ENCODE results near the gene KCTD7.
"Not testable (repeated sequence)": the region's sequence is repeated elsewhere in the genome, so short reads cannot be mapped to it uniquely, and the experiment has no call there.

Gene KCTD7

GRCh38 chr7:66657798-66658197 lies 29.1 kb downstream of the KCTD7 start:
- no peaks in the 10 kb centered on the region for H3K9me3 ChIP-seq (replicated peaks; ENCODE audit: low read length)
- no peak overlapping the region for H3K9ac ChIP-seq (ENCODE audit: low read depth, low read length)
- no peak overlapping the region for H3K4me2 ChIP-seq (ENCODE audit: low read length)
- H3K36me3 ChIP-seq (ENCODE audit: insufficient read depth, low read length), result peaks cover 5% of the 10 kb centered on the region
- no peak overlapping the region for H3K4me3 ChIP-seq (ENCODE audit: low read length)
- H3K4me1 ChIP-seq (ENCODE audit: control insufficient read depth, insufficient read depth, low read length), result peaks cover 7% of the 10 kb centered on the region
- H3K27me3 ChIP-seq (ENCODE audit: control insufficient read depth, insufficient read depth, low read length), result no peaks in the 10 kb centered on the region

GRCh38 chr7:66662646-66663264 lies 34.1 kb downstream of the KCTD7 start:
- H3K9me3 ChIP-seq (replicated peaks; ENCODE audit: low read length), result no peaks in the 10 kb centered on the region
- H3K9ac ChIP-seq (ENCODE audit: low read depth, low read length), result no peak overlapping the region
- no peaks in the 10 kb centered on the region for H3K27me3 ChIP-seq (ENCODE audit: control insufficient read depth, insufficient read depth, low read length)
- H3K4me3 ChIP-seq (ENCODE audit: low read length), result no peak overlapping the region
- no peaks in the 10 kb centered on the region for H3K4me1 ChIP-seq (ENCODE audit: control insufficient read depth, insufficient read depth, low read length)
- no peaks in the 10 kb centered on the region for H3K36me3 ChIP-seq (ENCODE audit: insufficient read depth, low read length)
- H3K4me2 ChIP-seq (ENCODE audit: low read length), result no peak overlapping the region

- Histone ChIP-seq H3K4me3 (ENCODE audit: low read length) (no peak overlapping the region), H3K27me3 (ENCODE audit: control insufficient read depth, insufficient read depth, low read length) (no peaks in the 10 kb centered on the region), H3K4me2 (ENCODE audit: low read length) (no peak overlapping the region), H3K4me1 (ENCODE audit: control insufficient read depth, insufficient read depth, low read length) (no peaks in the 10 kb centered on the region), H3K9ac (ENCODE audit: low read depth, low read length) (no peak overlapping the region), H3K9me3 (replicated peaks; ENCODE audit: low read length) (no peaks in the 10 kb centered on the region), H3K36me3 (ENCODE audit: insufficient read depth, low read length) (peaks cover 9% of the 10 kb centered on the region)
Observed at GRCh38 chr7:66664590-66665293, 36.1 kb downstream of the KCTD7 start.

DNA sequence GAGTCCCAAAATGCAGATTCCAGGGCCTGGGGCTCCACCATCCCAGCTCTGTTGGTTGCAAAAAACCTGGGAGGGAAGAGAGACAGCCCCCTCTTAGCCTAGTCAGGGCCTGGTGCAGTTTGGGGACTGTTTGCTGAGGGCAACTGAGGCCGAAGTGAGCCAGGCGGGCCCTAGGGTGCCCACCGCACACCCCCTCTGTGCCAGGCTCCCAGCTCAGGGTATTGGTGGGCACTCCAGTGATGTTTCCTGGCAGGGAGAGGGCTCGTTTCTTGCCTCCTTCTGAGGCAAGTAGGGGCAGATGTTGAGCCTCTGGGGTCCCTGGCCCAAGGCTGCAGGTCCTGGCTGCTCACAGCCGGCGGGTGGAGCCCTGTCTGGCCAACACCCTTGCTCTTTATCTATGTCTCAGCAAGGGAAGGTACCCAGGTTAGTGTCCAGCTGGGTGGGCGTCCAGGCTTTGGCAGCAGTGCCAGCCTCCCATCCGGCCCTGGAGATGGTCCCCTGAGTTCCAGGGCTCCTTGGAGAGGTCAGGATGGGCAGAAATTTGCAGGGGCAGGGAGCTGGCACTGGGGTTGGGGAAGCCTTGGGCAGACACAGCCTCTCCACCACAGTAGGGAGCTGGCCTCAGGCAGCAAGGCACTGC lies 37.8 kb downstream of the KCTD7 start:
- no peaks in the 10 kb centered on the region for H3K4me1 ChIP-seq (ENCODE audit: control insufficient read depth, insufficient read depth, low read length)
- H3K27me3 ChIP-seq (ENCODE audit: control insufficient read depth, insufficient read depth, low read length), result no peaks in the 10 kb centered on the region
- H3K9ac ChIP-seq (ENCODE audit: low read depth, low read length), result no peak overlapping the region
- no peaks in the 10 kb centered on the region for H3K9me3 ChIP-seq (replicated peaks; ENCODE audit: low read length)
- no peak overlapping the region for H3K4me2 ChIP-seq (ENCODE audit: low read length)
- H3K36me3 ChIP-seq (ENCODE audit: insufficient read depth, low read length), result peaks cover 9% of the 10 kb centered on the region
- no peak overlapping the region for H3K4me3 ChIP-seq (ENCODE audit: low read length)

GRCh38 chr7:66667023-66667728 lies 38.5 kb downstream of the KCTD7 start:
- H3K9ac ChIP-seq (ENCODE audit: low read depth, low read length), result no peak overlapping the region
- H3K9me3 ChIP-seq (replicated peaks; ENCODE audit: low read length), result no peaks in the 10 kb centered on the region
- H3K36me3 ChIP-seq (ENCODE audit: insufficient read depth, low read length), result peaks cover 9% of the 10 kb centered on the region
- H3K4me2 ChIP-seq (ENCODE audit: low read length), result no peak overlapping the region
- no peaks in the 10 kb centered on the region for H3K4me1 ChIP-seq (ENCODE audit: control insufficient read depth, insufficient read depth, low read length)
- H3K27me3 ChIP-seq (ENCODE audit: control insufficient read depth, insufficient read depth, low read length), result no peaks in the 10 kb centered on the region
- no peak overlapping the region for H3K4me3 ChIP-seq (ENCODE audit: low read length)

- H3K9ac ChIP-seq (ENCODE audit: low read depth, low read length), result no peak overlapping the region
- H3K36me3 ChIP-seq (ENCODE audit: insufficient read depth, low read length), result peaks cover 9% of the 10 kb centered on the region
- no peak overlapping the region for H3K4me3 ChIP-seq (ENCODE audit: low read length)
- H3K9me3 ChIP-seq (replicated peaks; ENCODE audit: low read length), result no peaks in the 10 kb centered on the region
- peaks cover 1% of the 10 kb centered on the region for H3K4me1 ChIP-seq (ENCODE audit: control insufficient read depth, insufficient read depth, low read length)
- H3K4me2 ChIP-seq (ENCODE audit: low read length), result no peak overlapping the region
- H3K27me3 ChIP-seq (ENCODE audit: control insufficient read depth, insufficient read depth, low read length), result no peaks in the 10 kb centered on the region
Observed at GRCh38 chr7:66668112-66668511, 39.4 kb downstream of the KCTD7 start.

- no peaks in the 10 kb centered on the region for H3K9me3 ChIP-seq (replicated peaks; ENCODE audit: low read length)
- peaks cover 3% of the 10 kb centered on the region for H3K4me1 ChIP-seq (ENCODE audit: control insufficient read depth, insufficient read depth, low read length)
- H3K27me3 ChIP-seq (ENCODE audit: control insufficient read depth, insufficient read depth, low read length), result no peaks in the 10 kb centered on the region
- H3K9ac ChIP-seq (ENCODE audit: low read depth, low read length), result no peak overlapping the region
- no peak overlapping the region for H3K4me2 ChIP-seq (ENCODE audit: low read length)
- H3K36me3 ChIP-seq (ENCODE audit: insufficient read depth, low read length), result peaks cover 9% of the 10 kb centered on the region
- no peak overlapping the region for H3K4me3 ChIP-seq (ENCODE audit: low read length)
Observed at GRCh38 chr7:66668677-66669076, 40.0 kb downstream of the KCTD7 start.

- Histone ChIP-seq H3K27me3 (ENCODE audit: control insufficient read depth, insufficient read depth, low read length) (no peaks in the 10 kb centered on the region), H3K9me3 (replicated peaks; ENCODE audit: low read length) (no peaks in the 10 kb centered on the region), H3K4me3 (ENCODE audit: low read length) (no peak overlapping the region), H3K9ac (ENCODE audit: low read depth, low read length) (no peak overlapping the region), H3K4me2 (ENCODE audit: low read length) (no peak overlapping the region), H3K4me1 (ENCODE audit: control insufficient read depth, insufficient read depth, low read length) (peaks cover 3% of the 10 kb centered on the region), H3K36me3 (ENCODE audit: insufficient read depth, low read length) (peaks cover 9% of the 10 kb centered on the region)
Observed at GRCh38 chr7:66669088-66669487, 40.4 kb downstream of the KCTD7 start.

- Histone ChIP-seq H3K36me3 (ENCODE audit: insufficient read depth, low read length) (peaks cover 9% of the 10 kb centered on the region), H3K4me3 (ENCODE audit: low read length) (no peak overlapping the region), H3K9ac (ENCODE audit: low read depth, low read length) (no peak overlapping the region), H3K27me3 (ENCODE audit: control insufficient read depth, insufficient read depth, low read length) (no peaks in the 10 kb centered on the region), H3K4me1 (ENCODE audit: control insufficient read depth, insufficient read depth, low read length) (peaks cover 3% of the 10 kb centered on the region), H3K4me2 (ENCODE audit: low read length) (no peak overlapping the region), H3K9me3 (replicated peaks; ENCODE audit: low read length) (no peaks in the 10 kb centered on the region)
Observed at GRCh38 chr7:66669496-66669895, 40.8 kb downstream of the KCTD7 start.

- Histone ChIP-seq H3K9me3 (replicated peaks; ENCODE audit: low read length) (no peaks in the 10 kb centered on the region), H3K4me3 (ENCODE audit: low read length) (no peak overlapping the region), H3K27me3 (ENCODE audit: control insufficient read depth, insufficient read depth, low read length) (no peaks in the 10 kb centered on the region), H3K4me1 (ENCODE audit: control insufficient read depth, insufficient read depth, low read length) (peaks cover 3% of the 10 kb centered on the region), H3K9ac (ENCODE audit: low read depth, low read length) (no peak overlapping the region), H3K36me3 (ENCODE audit: insufficient read depth, low read length) (peaks cover 9% of the 10 kb centered on the region), H3K4me2 (ENCODE audit: low read length) (no peak overlapping the region)
Observed at GRCh38 chr7:66671034-66671433, 42.4 kb downstream of the KCTD7 start.

DNA sequence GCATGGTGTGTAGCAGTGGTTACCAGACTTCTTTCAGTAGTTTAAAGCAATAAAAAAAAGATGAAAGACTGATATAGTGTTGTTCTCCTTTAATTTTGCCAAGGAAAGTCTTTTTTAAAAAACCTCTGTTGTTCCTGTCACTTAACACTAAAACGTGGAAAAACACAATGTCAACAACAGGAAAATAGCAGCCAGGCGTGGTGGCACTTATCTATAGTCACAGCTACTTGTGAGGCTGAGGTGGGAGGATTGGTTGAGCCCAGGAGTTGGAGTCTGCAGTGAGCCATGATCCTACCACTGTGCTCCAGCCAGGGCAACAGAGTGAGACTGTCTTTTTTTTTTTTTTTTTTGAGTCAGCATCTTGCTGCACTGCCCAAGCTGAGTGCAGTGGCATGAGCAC lies 42.8 kb downstream of the KCTD7 start:
- not testable (repeated sequence) for H3K4me2 ChIP-seq (ENCODE audit: low read length); H3K27me3 ChIP-seq (ENCODE audit: control insufficient read depth, insufficient read depth, low read length); H3K4me3 ChIP-seq (ENCODE audit: low read length); H3K4me1 ChIP-seq (ENCODE audit: control insufficient read depth, insufficient read depth, low read length); H3K9me3 ChIP-seq (replicated peaks; ENCODE audit: low read length); H3K9ac ChIP-seq (ENCODE audit: low read depth, low read length); H3K36me3 ChIP-seq (ENCODE audit: insufficient read depth, low read length)

All from skeletal muscle satellite cell (primary cell).